ENCODE results near the gene CLDN7.

GRCh38 chr17:7261379-7262191, 693 bp downstream of the CLDN7 start:
- TF ChIP-seq, protein P1, sequence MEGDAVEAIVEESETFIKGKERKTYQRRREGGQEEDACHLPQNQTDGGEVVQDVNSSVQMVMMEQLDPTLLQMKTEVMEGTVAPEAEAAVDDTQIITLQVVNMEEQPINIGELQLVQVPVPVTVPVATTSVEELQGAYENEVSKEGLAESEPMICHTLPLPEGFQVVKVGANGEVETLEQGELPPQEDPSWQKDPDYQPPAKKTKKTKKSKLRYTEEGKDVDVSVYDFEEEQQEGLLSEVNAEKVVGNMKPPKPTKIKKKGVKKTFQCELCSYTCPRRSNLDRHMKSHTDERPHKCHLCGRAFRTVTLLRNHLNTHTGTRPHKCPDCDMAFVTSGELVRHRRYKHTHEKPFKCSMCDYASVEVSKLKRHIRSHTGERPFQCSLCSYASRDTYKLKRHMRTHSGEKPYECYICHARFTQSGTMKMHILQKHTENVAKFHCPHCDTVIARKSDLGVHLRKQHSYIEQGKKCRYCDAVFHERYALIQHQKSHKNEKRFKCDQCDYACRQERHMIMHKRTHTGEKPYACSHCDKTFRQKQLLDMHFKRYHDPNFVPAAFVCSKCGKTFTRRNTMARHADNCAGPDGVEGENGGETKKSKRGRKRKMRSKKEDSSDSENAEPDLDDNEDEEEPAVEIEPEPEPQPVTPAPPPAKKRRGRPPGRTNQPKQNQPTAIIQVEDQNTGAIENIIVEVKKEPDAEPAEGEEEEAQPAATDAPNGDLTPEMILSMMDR (IDR thresholded peaks at IDR 0.05; ENCODE audit: poor library complexity): no peak
- TF ChIP-seq EZH2 (IDR thresholded peaks at IDR 0.05; ENCODE audit: borderline replicate concordance): no peak
